Prostate gland (tissue), 2 donors: ENCODE data around the gene SPOP.

Experiments
- POLR2A ChIP-seq: fragments of 450-650 bp; IDR thresholded peaks from one replicate; pipeline ENCODE4 v1.6.1; 2016; ENCODE audit warnings: antibody characterized with exemption, mild to moderate bottlenecking
- POLR2AphosphoS5 ChIP-seq: sonication (generic); formaldehyde crosslinking; IDR thresholded peaks from one replicate; pipeline ENCODE4 v1.6.1; 2017; ENCODE audit warnings: antibody characterized with exemption
- TF ChIP-seq, protein P1 (sequence below), 4 experiments: fragments of 200-600 bp in 2 of 4; fragments of 450-650 bp in 2 of 4; sonication (generic) in 2 of 4; IDR thresholded peaks; 1 replicate in 3 of 4; 2 replicates in 1 of 4; pipeline ENCODE4 v1.5.1; 2016 to 2019; ENCODE audit warnings: antibody characterized with exemption in 4 of 4, mild to moderate bottlenecking in 2 of 4, moderate library complexity in 2 of 4

DNA sequence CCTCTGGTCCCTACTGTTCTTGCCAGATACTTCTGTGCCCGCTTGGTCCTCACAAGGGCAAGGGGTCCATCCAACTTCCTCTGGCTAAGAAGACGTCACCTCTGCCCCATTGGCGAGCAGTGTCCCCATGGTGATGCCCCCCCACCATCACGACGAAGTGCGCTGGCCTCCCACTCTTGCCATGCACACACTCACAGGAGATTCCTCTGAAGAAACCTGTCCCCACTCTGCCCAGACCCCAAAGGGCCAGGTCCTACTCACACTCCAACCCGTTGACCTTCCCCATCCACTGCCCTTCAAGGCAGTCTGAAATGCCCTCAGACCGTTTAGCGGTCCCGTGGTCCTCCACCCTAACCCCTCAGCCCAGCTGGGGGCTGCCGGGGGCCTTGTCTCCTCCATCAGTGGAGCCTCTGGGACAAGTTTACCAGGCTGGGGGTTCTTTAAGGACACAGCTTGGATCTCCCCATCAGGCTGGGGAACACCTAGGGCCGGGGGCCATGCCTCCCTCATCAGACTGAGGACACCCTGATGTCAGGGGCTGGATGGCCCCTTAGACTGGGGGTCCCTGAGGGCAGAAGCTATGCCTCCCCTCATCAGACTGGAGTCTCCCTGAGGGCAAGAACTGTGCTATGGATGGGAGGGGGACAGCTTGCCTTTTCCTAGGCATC lies 95.7 kb downstream of the SPOP start:
- TF ChIP-seq POLR2A (no peak), POLR2AphosphoS5 (no peak)
- TF ChIP-seq, protein P1, sequence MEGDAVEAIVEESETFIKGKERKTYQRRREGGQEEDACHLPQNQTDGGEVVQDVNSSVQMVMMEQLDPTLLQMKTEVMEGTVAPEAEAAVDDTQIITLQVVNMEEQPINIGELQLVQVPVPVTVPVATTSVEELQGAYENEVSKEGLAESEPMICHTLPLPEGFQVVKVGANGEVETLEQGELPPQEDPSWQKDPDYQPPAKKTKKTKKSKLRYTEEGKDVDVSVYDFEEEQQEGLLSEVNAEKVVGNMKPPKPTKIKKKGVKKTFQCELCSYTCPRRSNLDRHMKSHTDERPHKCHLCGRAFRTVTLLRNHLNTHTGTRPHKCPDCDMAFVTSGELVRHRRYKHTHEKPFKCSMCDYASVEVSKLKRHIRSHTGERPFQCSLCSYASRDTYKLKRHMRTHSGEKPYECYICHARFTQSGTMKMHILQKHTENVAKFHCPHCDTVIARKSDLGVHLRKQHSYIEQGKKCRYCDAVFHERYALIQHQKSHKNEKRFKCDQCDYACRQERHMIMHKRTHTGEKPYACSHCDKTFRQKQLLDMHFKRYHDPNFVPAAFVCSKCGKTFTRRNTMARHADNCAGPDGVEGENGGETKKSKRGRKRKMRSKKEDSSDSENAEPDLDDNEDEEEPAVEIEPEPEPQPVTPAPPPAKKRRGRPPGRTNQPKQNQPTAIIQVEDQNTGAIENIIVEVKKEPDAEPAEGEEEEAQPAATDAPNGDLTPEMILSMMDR (IDR thresholded peaks at IDR 0.05): no peak
